Uterus (tissue), 4 donors: ENCODE results near the gene GYPC. TPM values are rescaled to one million over a fixed set of nuclear protein-coding genes. Genes with fewer than 3 reads are reported as not detected.
A peak's percentile ranks its signal among the peaks of the same experiment; 100 is the strongest.

Source experiments
- DNase-seq, 2 donors: peaks; one replicate each; pipeline ENCODE4 v3.0.0-alpha.2; 2019 to 2020
- H3K27ac ChIP-seq, 2 donors: fragments of 200-600 bp; sonication (generic); 1 replicate in 1 of 2; 2 replicates in 1 of 2; pipeline ENCODE4 v1.5.1; 2016 to 2018
- H3K27me3 ChIP-seq, 2 donors: fragments of 200-600 bp; sonication (generic); one replicate each; pipeline ENCODE4 v1.5.1; 2018 to 2019; ENCODE audit warnings: control low read depth in 1 of 2
- H3K36me3 ChIP-seq, 2 donors: fragments of 200-600 bp; sonication (generic); one replicate each; pipeline ENCODE4 v1.5.1; 2019; ENCODE audit warnings: control low read depth in 1 of 2
- H3K4me1 ChIP-seq, 2 donors: fragments of 200-600 bp; sonication (generic); one replicate each; pipeline ENCODE4 v1.5.1; 2018 to 2019; ENCODE audit warnings: control low read depth in 1 of 2
- H3K4me3 ChIP-seq, 2 donors: fragments of 200-600 bp; sonication (generic); 1 replicate in 1 of 2; 2 replicates in 1 of 2; pipeline ENCODE4 v1.5.1; 2018 to 2019; ENCODE audit warnings: mild to moderate bottlenecking in 1 of 2
- H3K9me3 ChIP-seq, 2 donors: fragments of 200-600 bp; sonication (generic); one replicate each; pipeline ENCODE4 v1.5.1; 2019; ENCODE audit warnings: control low read depth in 1 of 2
- CTCF ChIP-seq, 4 experiments: fragments of 200-600 bp in 2 of 4; fragments of 450-650 bp in 2 of 4; sonication (generic) in 2 of 4; IDR thresholded peaks; one replicate each; pipeline ENCODE4 v1.5.1; 2016 to 2019; ENCODE audit warnings: antibody characterized with exemption in 4 of 4, mild to moderate bottlenecking in 2 of 4, moderate library complexity in 1 of 4
- POLR2A ChIP-seq, 2 donors: fragments of 450-650 bp; IDR thresholded peaks; one replicate each; pipeline ENCODE4 v1.6.1; 2016; ENCODE audit warnings: antibody characterized with exemption in 2 of 2, mild to moderate bottlenecking in 1 of 2, moderate library complexity in 1 of 2
- intact Hi-C: fragments of 100-400 bp; cut with DNase I; formaldehyde crosslinking; loops from one replicate; pipeline ENCODE4 v1.15.1; 2023; ENCODE audit warnings: low total_unique reads
- total RNA-seq, 4 donors: library from RNA; depleted of rRNA in 3 of 4; stranded (reverse); fragments of >200 nt in 3 of 4; gene quantifications; one replicate each; pipeline versions ENCODE4 v1.1.0 to v1.2.4, GENCODE V29; 2014 to 2023
- donor health status: DM: yes; HTN: yes; CAD: no.

Gene GYPC
- total RNA-seq, 4 donors from 2014 or later = 35.1 to 75.0 (median 57.8) TPM

- no peaks in the 10 kb centered on the region for H3K9me3 ChIP-seq
- H3K27me3 ChIP-seq = no peaks in the 10 kb centered on the region
- no peak overlapping the region for H3K27ac ChIP-seq
- TF ChIP-seq POLR2A (IDR thresholded peaks at IDR 0.05) (no peak), CTCF (IDR thresholded peaks at IDR 0.05) (no peak)
- DNase-seq = no peak
- H3K4me3 ChIP-seq = no peak overlapping the region
- H3K4me1 ChIP-seq = no peaks in the 10 kb centered on the region
- H3K36me3 ChIP-seq = no peaks in the 10 kb centered on the region
- intact Hi-C loops = no loop called here
Measured at GRCh38 chr2:126627643-126628042, 28.3 kb upstream of the GYPC start.

GRCh38 chr2:126634273-126634861 is 21.6 kb upstream of the GYPC start:
- no peaks in the 10 kb centered on the region for H3K9me3 ChIP-seq
- intact Hi-C loops = no loop called here
- no peaks in the 10 kb centered on the region for H3K36me3 ChIP-seq
- DNase-seq = no peak
- H3K27ac ChIP-seq = no peak overlapping the region
- peaks cover 0 to 4% of the 10 kb centered on the region in 2 donors for H3K4me1 ChIP-seq
- H3K27me3 ChIP-seq = no peaks in the 10 kb centered on the region
- TF ChIP-seq CTCF (IDR thresholded peaks at IDR 0.05) = peak in 1 of 4 experiments; percentile 21
- no peak for TF ChIP-seq POLR2A (IDR thresholded peaks at IDR 0.05)
- no peak overlapping the region for H3K4me3 ChIP-seq

- DNase-seq = peak in 1 of 2 donors; percentile 23
- TF ChIP-seq POLR2A (IDR thresholded peaks at IDR 0.05) = no peak
- no peak for TF ChIP-seq CTCF (IDR thresholded peaks at IDR 0.05)
- no peaks in the 10 kb centered on the region for H3K9me3 ChIP-seq
- no peak overlapping the region for H3K4me3 ChIP-seq
- no peaks in the 10 kb centered on the region for H3K36me3 ChIP-seq
- no peak overlapping the region for H3K27ac ChIP-seq
- intact Hi-C loops = no loop called here
- no peaks in the 10 kb centered on the region for H3K27me3 ChIP-seq
- H3K4me1 ChIP-seq = peaks cover 0 to 4% of the 10 kb centered on the region in 2 donors
Measured at GRCh38 chr2:126635281-126635680, 20.7 kb upstream of the GYPC start.

- TF ChIP-seq CTCF (IDR thresholded peaks at IDR 0.05) (no peak), POLR2A (IDR thresholded peaks at IDR 0.05) (no peak)
- Histone ChIP-seq H3K27ac (no peak overlapping the region), H3K4me3 (no peak overlapping the region), H3K27me3 (no peaks in the 10 kb centered on the region), H3K36me3 (no peaks in the 10 kb centered on the region), H3K9me3 (no peaks in the 10 kb centered on the region), H3K4me1 (peaks cover 0 to 4% of the 10 kb centered on the region in 2 donors)
- no peak for DNase-seq
- intact Hi-C loops = no loop called here
Measured at GRCh38 chr2:126635736-126636135, 20.2 kb upstream of the GYPC start.

GRCh38 chr2:126637386-126637785 is 18.6 kb upstream of the GYPC start:
- no peak overlapping the region for H3K27ac ChIP-seq
- no peaks in the 10 kb centered on the region for H3K9me3 ChIP-seq
- no peaks in the 10 kb centered on the region for H3K36me3 ChIP-seq
- no peaks in the 10 kb centered on the region for H3K27me3 ChIP-seq
- H3K4me3 ChIP-seq = no peak overlapping the region
- intact Hi-C loops = no loop called here
- TF ChIP-seq CTCF (IDR thresholded peaks at IDR 0.05) (no peak), POLR2A (IDR thresholded peaks at IDR 0.05) (no peak)
- DNase-seq = no peak
- peaks cover 0 to 4% of the 10 kb centered on the region in 2 donors for H3K4me1 ChIP-seq
